HG03097 (cell line): ENCODE results near the gene RSPH10B2.
"Not testable (repeated sequence)": the region's sequence is repeated elsewhere in the genome, so short reads cannot be mapped to it uniquely, and the experiment has no call there.

ENCODE experiments used
- ATAC-seq: cut with Tn5 transposase; IDR thresholded peaks from one replicate; pipeline ENCODE4 v1.9.1; 2021; ENCODE audit not compliant: unreplicated experiment, low FRiP score

Gene RSPH10B2

DNA sequence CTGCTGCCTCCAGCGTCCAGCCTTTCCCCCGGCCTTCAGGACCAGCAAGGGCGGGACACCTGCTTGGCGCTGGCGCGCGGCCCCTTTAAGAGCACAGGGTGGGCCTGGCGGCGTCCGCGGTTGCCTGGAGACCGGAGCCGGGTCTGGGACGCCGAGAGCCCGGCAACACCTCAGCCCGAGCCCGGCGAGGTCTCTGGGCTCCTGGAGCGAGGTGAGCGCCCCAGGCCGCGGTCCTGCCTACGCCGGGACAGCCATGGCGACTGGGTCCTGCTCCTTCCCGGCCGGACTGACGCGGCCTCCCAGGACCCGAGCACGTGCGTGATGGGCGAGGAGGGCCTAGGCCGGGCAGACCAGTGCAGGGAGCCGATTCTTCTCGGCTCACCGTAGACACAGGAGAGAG, at the start of gene RSPH10B2:
Gene RSPH10B2, plus strand, starts transcription at position 140 of the 400 bp plus-strand sequence. CDS start 3,575 bp downstream, outside the sequence.
- ATAC-seq = not testable (repeated sequence)

DNA sequence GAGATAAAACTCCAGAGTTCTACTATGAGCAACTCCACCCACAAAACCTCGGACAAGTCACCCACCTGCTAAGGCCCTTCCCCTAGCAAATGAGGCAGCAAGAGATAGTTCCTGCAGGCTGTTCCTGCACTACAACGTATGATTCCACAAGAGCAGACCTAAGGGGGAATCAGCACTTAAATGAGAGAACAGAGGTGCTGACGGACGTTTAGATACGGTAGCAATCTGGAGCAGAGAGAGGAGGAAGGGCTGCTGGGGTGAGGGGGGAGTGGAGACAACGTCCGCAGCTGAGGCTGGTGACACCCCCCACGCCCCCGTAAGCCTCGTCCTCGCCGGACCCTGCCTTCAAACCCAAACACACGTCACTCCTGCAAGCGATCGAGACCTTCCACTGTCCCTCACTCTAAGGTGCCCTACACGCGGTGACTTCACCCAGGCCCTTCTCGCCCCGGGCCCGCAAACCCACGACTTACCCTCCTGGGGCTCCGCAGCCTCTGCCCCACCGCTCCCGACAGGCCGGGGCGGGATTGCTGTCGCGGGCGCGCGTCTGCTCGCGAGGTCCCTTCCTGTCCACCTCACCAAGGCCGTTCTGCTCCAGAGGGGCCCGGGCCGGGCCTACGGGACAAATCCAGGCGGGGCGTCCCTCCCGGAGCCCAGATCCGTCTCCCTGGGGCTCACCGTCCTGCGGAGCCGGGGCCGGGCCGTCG, 47.8 kb upstream of the RSPH10B2 start:
- peak; percentile 30 for ATAC-seq

DNA sequence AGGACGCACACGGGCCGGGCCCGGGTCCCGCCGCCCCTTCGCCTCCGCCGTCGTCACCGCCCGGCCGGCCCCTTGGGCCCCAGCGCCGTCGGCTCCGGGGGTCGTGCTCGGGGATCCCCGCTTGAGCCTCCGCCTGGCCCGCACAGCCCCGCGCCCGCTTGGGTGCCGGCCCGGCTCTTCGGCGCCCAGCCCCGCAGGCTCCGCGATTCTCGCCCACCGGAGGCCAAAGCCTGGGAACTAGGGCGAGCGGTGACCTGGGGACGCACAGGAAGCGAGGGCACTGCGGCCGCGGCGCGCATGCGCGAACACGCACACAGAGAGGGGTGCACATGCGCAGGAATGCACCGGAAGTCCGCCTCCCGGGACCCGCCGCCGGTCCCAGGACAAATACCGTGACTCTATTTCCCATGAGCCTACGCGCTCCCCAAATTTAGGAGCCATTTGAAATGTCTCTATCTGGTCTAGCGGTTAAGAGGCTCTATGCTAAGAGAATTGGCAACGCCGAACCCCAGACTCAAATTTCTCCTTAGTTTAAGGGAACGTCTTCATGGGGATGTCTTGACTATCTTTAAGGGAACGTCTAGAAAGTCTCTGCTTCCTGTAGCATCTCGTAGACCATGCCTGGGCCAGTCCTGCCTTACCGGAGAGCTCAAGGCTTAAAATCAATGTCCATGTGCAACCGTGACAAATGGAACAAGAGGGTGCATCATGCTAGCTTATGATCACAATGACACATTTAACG, 47.1 kb upstream of the RSPH10B2 start, which contains the start of gene ZNF12:
Gene ZNF12, minus strand, starts transcription at position 282 of the 742 bp plus-strand sequence. CDS start 1,774 bp downstream, outside the sequence.
- ATAC-seq = peak; percentile 91

DNA sequence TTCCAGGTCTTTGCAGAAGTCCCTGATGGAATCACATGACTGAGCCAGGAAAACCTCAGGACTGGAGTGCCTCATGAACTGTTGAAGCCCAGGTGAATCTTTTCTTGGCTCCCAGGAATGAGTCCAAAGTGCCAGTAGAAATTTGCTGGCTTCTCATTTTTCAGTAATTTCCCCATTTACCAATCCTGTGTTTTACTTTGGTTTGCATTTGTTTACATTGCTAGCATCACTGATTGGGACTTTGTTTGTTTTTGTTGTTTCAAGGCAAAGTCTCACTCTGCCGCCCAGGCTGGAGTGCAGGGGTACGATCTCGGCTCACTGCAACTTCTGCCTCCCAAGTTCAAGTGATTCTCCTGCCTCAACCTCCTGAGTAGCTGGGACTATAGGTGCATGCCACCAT, 45.6 kb upstream of the RSPH10B2 start:
- no peak for ATAC-seq

DNA sequence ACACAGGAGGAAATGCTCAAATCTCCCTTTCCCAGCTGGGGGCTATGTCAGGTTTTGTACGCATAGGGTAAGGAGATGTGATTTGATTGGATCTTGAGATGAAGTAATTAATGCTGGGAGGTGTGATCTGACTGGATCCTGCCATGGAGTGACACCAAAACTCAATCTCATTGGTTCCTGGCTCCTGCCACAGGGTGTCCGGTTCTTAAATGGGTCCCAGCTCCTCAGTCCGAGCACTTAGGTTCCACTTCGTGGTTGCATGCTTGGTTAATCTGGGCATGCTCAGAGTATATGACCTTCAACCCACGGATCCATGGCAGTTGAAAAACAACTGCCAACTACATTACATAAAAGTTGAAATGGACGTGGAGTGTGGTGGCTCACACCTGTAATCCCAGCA, 44.1 kb upstream of the RSPH10B2 start:
- ATAC-seq = no peak

DNA sequence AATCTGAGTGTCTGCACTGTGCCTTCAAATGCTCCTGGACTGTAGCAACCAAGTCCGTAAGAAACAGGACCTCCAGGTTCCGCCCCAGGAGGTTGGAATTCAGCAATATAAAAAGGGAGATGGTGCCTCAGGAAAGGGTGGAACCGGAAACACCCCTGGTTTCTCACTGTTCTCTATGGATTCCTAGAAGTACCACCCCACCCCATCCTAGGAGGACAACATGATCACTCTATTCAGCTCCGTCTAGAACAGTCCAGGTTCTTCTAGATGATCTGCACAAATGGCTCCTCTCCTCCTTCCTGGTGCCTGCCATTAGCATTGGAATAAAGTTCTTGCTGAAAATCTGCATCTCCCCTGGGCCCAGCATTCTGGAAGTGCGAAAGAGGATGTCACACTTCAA, 39.5 kb upstream of the RSPH10B2 start:
- no peak for ATAC-seq

GRCh38 chr7:6715898-6716297, 38.0 kb upstream of the RSPH10B2 start:
- ATAC-seq = not testable (repeated sequence)

- no peak for ATAC-seq
Observed at GRCh38 chr7:6718124-6718523, 35.8 kb upstream of the RSPH10B2 start.

DNA sequence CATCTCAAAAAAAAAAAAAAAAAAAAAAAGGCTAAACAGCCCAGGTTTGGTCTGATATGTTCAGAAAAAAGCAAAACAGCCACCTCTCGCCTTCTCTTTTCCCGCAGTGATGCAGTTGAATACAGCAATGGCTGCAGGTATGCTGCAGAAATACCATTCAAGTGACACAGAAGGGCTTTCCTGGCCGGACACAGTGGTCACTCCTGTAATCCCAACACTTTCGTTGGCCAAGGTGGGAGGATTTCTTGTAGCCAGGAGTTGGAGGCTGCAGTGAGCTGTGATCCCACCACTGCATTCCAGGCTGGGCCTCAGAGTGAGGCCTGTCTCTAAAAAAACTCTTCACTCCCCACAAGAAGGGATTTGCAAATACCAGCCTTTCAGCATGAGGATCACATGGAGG, 29.6 kb upstream of the RSPH10B2 start:
- ATAC-seq = not testable (repeated sequence)

DNA sequence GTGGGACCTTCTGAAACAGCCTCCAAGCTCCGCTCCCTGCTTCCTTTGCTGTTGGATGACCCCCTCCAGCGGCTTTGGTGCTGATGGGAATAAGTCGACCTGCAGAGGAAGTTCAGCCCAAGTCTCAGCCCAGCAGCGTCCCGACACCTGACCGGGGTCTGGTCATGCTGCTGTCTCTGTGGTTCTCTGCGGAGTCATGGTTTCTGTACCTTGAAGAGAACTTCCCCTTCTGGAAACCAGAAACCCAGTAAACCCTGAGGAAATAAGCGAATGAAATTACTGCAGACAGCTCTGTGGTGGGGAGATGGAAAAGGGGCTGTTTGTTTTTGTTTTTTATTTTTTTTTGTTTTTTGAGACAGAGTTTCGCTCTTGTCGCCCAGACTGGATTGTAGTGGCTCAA, 28.9 kb upstream of the RSPH10B2 start:
- peak; percentile 34 for ATAC-seq

DNA sequence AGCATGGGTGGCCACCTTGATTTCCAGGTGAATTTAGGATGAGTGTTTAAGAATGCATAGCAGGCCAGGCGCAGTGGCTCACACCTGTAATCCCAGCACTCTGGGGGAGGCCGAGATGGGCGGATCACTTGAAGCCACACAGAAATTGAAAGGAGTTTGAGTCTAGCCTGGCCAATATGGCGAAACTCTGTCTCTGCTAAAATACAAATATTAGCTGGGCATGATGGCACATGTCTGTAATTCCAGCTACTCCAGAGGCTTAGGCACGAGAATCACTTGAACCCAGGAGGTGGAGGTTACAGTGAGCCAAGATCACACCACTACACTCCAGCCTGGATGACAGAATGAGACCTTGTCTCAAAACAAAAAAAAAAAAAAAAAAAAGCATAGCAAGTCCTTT, 27.6 kb upstream of the RSPH10B2 start:
- ATAC-seq = not testable (repeated sequence)

GRCh38 chr7:6727663-6728062, 26.2 kb upstream of the RSPH10B2 start:
- ATAC-seq = no peak

DNA sequence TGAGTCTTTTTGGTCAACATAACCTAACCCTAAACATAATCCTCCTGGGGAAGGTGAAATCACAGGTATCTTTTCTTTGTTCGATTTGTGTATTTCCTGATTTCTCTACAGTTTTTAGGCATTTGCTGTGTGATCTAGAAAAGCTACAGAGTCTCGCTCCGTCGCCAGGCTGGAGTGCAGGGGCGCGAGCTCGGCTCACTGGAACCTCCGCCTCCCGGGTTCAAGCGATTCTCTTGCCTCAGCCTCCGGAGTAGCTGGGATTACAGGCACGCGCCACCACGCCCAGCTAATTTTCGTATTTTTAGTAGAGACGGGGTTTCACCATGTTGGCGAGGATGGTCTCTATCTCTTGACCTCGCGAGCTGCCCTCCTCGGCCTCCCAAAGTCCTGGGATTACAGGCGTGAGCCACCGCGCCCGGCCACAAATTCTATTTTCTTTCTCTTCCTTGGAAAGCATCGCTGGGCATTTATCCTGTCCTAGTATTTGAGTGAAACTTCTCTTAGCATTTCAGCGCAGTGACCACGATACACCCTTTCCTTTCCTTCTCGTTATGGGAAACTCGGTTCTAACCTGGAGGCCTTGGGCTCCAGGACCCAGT, 24.9 kb upstream of the RSPH10B2 start:
- ATAC-seq = not testable (repeated sequence)

GRCh38 chr7:6729492-6730342, 24.2 kb upstream of the RSPH10B2 start:
- ATAC-seq = peak; percentile 91

DNA sequence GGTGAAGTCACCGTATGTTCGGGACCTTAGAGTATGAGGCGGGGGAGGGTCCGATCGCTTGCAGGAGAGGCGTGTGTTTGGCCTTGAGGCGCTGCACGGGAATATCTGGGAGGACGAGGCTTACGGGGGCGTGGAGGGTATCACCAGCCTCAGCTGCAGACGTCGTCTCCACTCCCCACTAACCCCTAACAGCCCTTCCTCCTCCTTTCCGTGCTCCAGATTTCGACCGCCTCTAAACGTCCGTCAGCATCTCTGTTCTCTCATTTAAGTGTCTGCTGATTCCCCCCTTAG, 23.6 kb upstream of the RSPH10B2 start:
- peak; percentile 18 for ATAC-seq

DNA sequence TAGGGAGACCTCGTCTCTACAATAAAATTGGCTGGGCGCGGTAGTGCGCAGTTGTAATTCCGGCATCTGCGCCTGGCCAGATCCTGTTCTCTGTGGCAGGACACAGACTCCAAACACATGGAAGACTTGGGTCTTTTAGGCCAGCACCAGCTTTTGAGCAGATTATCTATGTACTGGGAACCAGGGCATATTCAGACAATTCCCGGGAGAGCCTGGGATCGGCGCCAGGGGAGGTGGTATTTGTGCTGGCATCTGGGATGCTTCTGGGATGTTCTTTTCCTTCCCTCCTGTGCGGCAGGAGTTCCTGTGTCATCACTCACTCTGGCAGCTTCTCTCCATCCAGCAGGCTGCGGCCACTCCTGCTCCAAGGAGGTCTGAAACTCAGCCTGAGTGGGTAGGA, 15.5 kb upstream of the RSPH10B2 start:
- ATAC-seq = not testable (repeated sequence)

DNA sequence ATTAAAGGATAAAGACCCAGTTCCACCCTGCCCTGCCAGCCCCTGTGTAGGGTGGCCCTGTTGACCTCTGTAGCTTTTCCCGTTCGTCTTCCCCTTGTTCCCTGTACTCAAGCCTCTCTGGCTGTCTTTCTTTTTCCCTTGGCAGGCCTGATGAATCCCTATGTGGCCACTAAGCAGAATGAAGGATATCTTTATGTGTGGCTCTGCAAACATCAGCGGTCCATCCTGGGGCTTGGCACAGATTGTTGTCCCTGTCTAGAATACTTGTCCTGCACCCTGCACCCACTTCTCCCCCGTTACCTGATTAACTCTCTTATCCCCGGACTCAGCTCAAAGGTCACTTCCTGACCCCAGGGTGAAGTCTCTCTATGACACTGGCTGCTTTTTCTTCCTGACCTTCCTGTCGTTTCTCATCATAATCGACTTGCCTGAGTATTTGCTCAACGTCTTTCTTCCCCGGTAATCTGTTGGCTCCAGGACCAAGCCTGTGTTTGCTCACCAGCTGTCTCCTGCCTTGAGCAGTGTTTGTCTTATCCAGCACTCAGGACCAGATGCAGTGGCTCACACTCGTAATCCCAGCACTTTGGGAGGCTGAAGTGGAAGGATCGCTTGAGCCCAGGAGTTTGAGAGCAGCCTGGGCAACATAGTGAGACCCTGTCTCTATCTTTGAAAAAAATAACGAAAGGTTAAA, 9.3 kb upstream of the RSPH10B2 start:
- ATAC-seq = not testable (repeated sequence)

GRCh38 chr7:6749335-6749734, 4.6 kb upstream of the RSPH10B2 start:
- not testable (repeated sequence) for ATAC-seq

DNA sequence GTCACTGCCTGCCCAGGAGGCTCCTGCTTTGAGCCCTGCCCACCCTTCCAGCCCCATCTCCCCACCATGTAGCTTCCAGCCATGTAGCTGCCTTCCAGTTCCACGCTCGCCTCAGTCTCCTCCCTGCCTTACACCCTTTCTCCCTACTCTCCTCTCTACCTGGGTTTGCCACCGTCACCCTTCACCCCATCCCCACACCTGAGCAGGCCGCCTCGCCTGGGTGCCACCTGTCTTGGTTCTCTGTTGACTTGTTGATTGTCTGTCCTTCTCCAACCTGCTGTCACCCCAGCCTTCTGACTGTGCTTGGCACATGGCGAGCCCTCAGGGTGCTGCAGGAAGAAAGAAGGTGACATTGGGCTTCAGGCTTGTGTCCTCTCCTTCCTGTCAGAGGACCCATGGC, 3.7 kb upstream of the RSPH10B2 start:
- ATAC-seq = not testable (repeated sequence)

DNA sequence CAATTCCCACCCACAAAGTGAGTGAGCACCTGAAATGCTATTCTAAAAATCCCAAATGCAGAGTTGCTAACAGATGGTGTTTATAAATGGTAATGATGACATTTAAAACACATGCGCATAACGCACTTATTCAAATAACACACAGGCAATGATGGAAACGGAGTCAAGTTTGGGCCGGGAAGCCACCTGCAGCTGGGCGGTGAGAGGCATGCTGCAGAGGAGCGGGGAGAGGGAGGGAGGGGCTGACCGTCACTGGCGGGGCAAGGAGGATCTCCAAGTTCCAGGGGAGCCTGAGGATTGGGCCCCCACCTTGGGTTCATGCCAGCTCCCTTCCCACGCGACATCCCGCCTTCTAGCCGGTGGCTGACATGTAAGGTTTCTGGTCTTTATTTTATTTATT, 7.3 kb downstream of the RSPH10B2 start:
- not testable (repeated sequence) for ATAC-seq
